HG03354 (cell line): ENCODE results near the gene DCAF5.
"Not testable (repeated sequence)": the region's sequence is repeated elsewhere in the genome, so short reads cannot be mapped to it uniquely, and the experiment has no call there.

Experiments
- ATAC-seq: cut with Tn5 transposase; IDR thresholded peaks from one replicate; pipeline ENCODE4 v1.9.1; 2021; ENCODE audit warnings: mild to moderate bottlenecking; ENCODE audit not compliant: unreplicated experiment, poor library complexity, severe bottlenecking

The DCAF5 gene

GRCh38 chr14:69047255-69047654 is 105.7 kb downstream of the DCAF5 start:
- ATAC-seq, result no peak

- no peak for ATAC-seq
Observed at GRCh38 chr14:69046476-69046860, 106.5 kb downstream of the DCAF5 start.

GRCh38 chr14:69045857-69046475 is 107.0 kb downstream of the DCAF5 start:
- no peak for ATAC-seq

- no peak for ATAC-seq
Observed at GRCh38 chr14:69044965-69045555, 107.9 kb downstream of the DCAF5 start.

- ATAC-seq, result no peak
Observed at GRCh38 chr14:69044296-69044695, 108.6 kb downstream of the DCAF5 start.

GRCh38 chr14:69043596-69044260 is 109.2 kb downstream of the DCAF5 start:
- ATAC-seq, result no peak

GRCh38 chr14:69042787-69043444 is 110.0 kb downstream of the DCAF5 start:
- ATAC-seq, result no peak

- no peak for ATAC-seq
Observed at GRCh38 chr14:69042299-69042698, 110.6 kb downstream of the DCAF5 start.

GRCh38 chr14:69041783-69042182 is 111.1 kb downstream of the DCAF5 start:
- ATAC-seq, result no peak

GRCh38 chr14:69040353-69040752 is 112.6 kb downstream of the DCAF5 start:
- no peak for ATAC-seq

GRCh38 chr14:69039288-69039628 is 113.7 kb downstream of the DCAF5 start:
- no peak for ATAC-seq

- no peak for ATAC-seq
Observed at GRCh38 chr14:69038455-69039287, 114.2 kb downstream of the DCAF5 start.

- ATAC-seq, result no peak
Observed at GRCh38 chr14:69037790-69038454, 115.0 kb downstream of the DCAF5 start.

- ATAC-seq, result no peak
Observed at GRCh38 chr14:69036757-69037506, 116.0 kb downstream of the DCAF5 start.

- ATAC-seq, result no peak
Observed at GRCh38 chr14:69034612-69035262, 118.2 kb downstream of the DCAF5 start.

- ATAC-seq, result no peak
Observed at GRCh38 chr14:69027242-69027913, 125.5 kb downstream of the DCAF5 start.

GRCh38 chr14:69023035-69023434 is 129.9 kb downstream of the DCAF5 start:
- no peak for ATAC-seq

GRCh38 chr14:69022093-69022492 is 130.8 kb downstream of the DCAF5 start:
- ATAC-seq, result not testable (repeated sequence)
